SK-N-SH treated with all-trans-retinoic acid at 6 μM for 48 hours (cell line): ENCODE data around the gene MRGPRD.

Experiments
- ATAC-seq: fragments of 200-7000 bp; cut with Tn5 transposase; 3 replicates; pipeline ENCODE4 v1.9.1; 2020; ENCODE audit warnings: mild to moderate bottlenecking, moderate library complexity
- ARNTL ChIP-seq: fragments of 450-650 bp; formaldehyde crosslinking; IDR thresholded peaks from 2 replicates; pipeline ENCODE4 v1.5.0; 2020; ENCODE audit warnings: low read depth, mild to moderate bottlenecking, moderate library complexity, borderline replicate concordance
- BACH2 ChIP-seq: fragments of 250-450 bp; sonication (Bioruptor Pico); IDR thresholded peaks from 2 replicates; pipeline ENCODE4 v1.9.0; 2021; ENCODE audit warnings: mild to moderate bottlenecking, borderline replicate concordance
- CSDC2 ChIP-seq: fragments of 250-450 bp; sonication (Bioruptor Pico); IDR thresholded peaks from 2 replicates; pipeline ENCODE4 v1.5.0; 2020; ENCODE audit warnings: mild to moderate bottlenecking, moderate library complexity
- ESRRG ChIP-seq: fragments of 250-450 bp; sonication (Bioruptor Pico); IDR thresholded peaks from 2 replicates; pipeline ENCODE4 v1.6.1; 2021; ENCODE audit warnings: mild to moderate bottlenecking
- GLIS3 ChIP-seq: fragments of 250-450 bp; sonication (Bioruptor Pico); IDR thresholded peaks from 2 replicates; pipeline ENCODE4 v1.5.0; 2020; ENCODE audit warnings: mild to moderate bottlenecking, moderate library complexity
- ISL1 ChIP-seq: fragments of 250-450 bp; sonication (Bioruptor Pico); IDR thresholded peaks from 2 replicates; pipeline ENCODE4 v2.1.2; 2022; ENCODE audit warnings: mild to moderate bottlenecking, moderate library complexity
- OSR1 ChIP-seq: fragments of 250-450 bp; sonication (Bioruptor Pico); IDR thresholded peaks from 2 replicates; pipeline ENCODE4 v1.8.0; 2022; ENCODE audit warnings: moderate library complexity, mild to moderate bottlenecking, inconsistent platforms
- PPARA ChIP-seq: fragments of 250-450 bp; sonication (Bioruptor Pico); IDR thresholded peaks from 2 replicates; pipeline ENCODE4 v1.5.0; 2020; ENCODE audit warnings: mild to moderate bottlenecking, borderline replicate concordance
- SNAI2 ChIP-seq: fragments of 250-450 bp; sonication (Bioruptor Pico); IDR thresholded peaks from 2 replicates; pipeline ENCODE4 v1.5.0; 2020; ENCODE audit warnings: mild to moderate bottlenecking, moderate library complexity
- TCF4 ChIP-seq: fragments of 250-450 bp; sonication (Bioruptor Pico); IDR thresholded peaks from 2 replicates; pipeline ENCODE4 v1.8.0; 2021; ENCODE audit warnings: mild to moderate bottlenecking, moderate library complexity, borderline replicate concordance
- TOX ChIP-seq: fragments of 250-450 bp; sonication (Bioruptor Pico); IDR thresholded peaks from 2 replicates; pipeline ENCODE4 v1.8.0; 2021; ENCODE audit warnings: mild to moderate bottlenecking, moderate library complexity, borderline replicate concordance
- ZC3H10 ChIP-seq: fragments of 250-450 bp; sonication (Bioruptor Pico); IDR thresholded peaks from 2 replicates; pipeline ENCODE4 v1.5.1; 2021; ENCODE audit warnings: mild to moderate bottlenecking, moderate library complexity
- ZFP3 ChIP-seq: fragments of 250-450 bp; sonication (Bioruptor Pico); IDR thresholded peaks from 2 replicates; pipeline ENCODE4 v1.5.0; 2020; ENCODE audit warnings: mild to moderate bottlenecking, moderate library complexity
- ZFP30 ChIP-seq: fragments of 450-650 bp; formaldehyde crosslinking; IDR thresholded peaks from 2 replicates; pipeline ENCODE4 v1.5.0; 2022; ENCODE audit warnings: mild to moderate bottlenecking, moderate library complexity
- ZNF565 ChIP-seq: fragments of 450-650 bp; formaldehyde crosslinking; conservative IDR thresholded peaks from 2 replicates; pipeline ENCODE4 v1.5.0; 2020; ENCODE audit warnings: low read depth, mild to moderate bottlenecking, moderate library complexity
- ZNF70 ChIP-seq: fragments of 450-650 bp; formaldehyde crosslinking; IDR thresholded peaks from 2 replicates; pipeline ENCODE4 v1.5.0; 2020; ENCODE audit warnings: mild to moderate bottlenecking, moderate library complexity
- ZNF8 ChIP-seq: fragments of 450-650 bp; formaldehyde crosslinking; IDR thresholded peaks from 2 replicates; pipeline ENCODE4 v1.5.0; 2020; ENCODE audit warnings: mild to moderate bottlenecking, moderate library complexity
- TF ChIP-seq, protein P1 (sequence below): fragments of 250-450 bp; sonication (Bioruptor Pico); IDR thresholded peaks from 2 replicates; pipeline ENCODE4 v1.5.1; 2020; ENCODE audit warnings: low read depth, mild to moderate bottlenecking, moderate library complexity
- TF ChIP-seq, protein P2 (sequence below): fragments of 250-450 bp; sonication (Bioruptor Pico); IDR thresholded peaks from 2 replicates; pipeline ENCODE4 v1.5.1; 2021; ENCODE audit warnings: mild to moderate bottlenecking, moderate library complexity
- TF ChIP-seq, protein P3 (sequence below): fragments of 250-450 bp; sonication (Bioruptor Pico); IDR thresholded peaks from 2 replicates; pipeline ENCODE4 v1.5.0; 2020; ENCODE audit warnings: mild to moderate bottlenecking, moderate library complexity
- TF ChIP-seq, protein P4 (sequence below): fragments of 250-450 bp; sonication (Bioruptor Pico); IDR thresholded peaks from 2 replicates; pipeline ENCODE4 v1.8.0; 2020; ENCODE audit warnings: mild to moderate bottlenecking, moderate library complexity, borderline replicate concordance

The MRGPRD gene

DNA sequence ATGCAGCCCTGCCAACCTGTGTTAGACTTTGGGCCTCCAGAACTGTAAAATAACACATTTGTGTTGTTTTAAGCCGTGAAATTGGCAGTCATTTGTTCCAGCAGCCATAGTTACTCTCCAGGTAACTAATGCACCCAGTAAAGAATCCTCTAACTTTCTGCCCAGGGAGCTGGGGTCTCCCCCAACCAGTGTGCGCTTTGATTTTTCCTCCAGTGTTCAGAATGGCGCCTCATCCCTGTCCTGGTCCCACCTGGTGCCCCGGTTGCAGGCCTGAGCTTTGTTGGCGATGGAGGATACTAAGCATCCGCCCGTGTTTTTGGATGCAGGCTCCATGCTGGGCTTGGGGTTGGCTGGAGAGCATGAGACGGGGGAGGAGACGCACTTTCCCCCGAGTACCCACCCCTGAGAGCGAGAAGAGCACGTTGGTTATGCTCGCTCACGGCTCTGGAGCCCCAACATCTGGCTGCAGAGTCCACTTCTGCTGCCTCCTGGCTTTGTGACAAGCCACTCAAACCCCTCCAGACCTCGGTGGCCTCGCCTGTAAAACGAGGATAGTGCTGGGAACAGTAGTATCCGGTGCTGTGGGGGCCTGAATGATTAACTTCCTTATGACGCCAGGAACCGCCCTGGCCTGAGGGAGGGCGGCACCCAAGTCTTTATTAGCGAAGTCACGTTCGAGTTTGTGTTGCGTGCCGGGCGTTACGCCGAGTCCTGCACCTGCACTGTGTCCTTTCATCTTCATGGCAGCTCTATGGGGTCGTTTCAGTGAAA lies 25.8 kb downstream of the MRGPRD start (continued):
- TF ChIP-seq, protein P1, sequence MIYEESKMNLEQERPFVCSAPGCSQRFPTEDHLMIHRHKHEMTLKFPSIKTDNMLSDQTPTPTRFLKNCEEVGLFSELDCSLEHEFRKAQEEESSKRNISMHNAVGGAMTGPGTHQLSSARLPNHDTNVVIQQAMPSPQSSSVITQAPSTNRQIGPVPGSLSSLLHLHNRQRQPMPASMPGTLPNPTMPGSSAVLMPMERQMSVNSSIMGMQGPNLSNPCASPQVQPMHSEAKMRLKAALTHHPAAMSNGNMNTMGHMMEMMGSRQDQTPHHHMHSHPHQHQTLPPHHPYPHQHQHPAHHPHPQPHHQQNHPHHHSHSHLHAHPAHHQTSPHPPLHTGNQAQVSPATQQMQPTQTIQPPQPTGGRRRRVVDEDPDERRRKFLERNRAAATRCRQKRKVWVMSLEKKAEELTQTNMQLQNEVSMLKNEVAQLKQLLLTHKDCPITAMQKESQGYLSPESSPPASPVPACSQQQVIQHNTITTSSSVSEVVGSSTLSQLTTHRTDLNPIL = no peak
- TF ChIP-seq, protein P2, sequence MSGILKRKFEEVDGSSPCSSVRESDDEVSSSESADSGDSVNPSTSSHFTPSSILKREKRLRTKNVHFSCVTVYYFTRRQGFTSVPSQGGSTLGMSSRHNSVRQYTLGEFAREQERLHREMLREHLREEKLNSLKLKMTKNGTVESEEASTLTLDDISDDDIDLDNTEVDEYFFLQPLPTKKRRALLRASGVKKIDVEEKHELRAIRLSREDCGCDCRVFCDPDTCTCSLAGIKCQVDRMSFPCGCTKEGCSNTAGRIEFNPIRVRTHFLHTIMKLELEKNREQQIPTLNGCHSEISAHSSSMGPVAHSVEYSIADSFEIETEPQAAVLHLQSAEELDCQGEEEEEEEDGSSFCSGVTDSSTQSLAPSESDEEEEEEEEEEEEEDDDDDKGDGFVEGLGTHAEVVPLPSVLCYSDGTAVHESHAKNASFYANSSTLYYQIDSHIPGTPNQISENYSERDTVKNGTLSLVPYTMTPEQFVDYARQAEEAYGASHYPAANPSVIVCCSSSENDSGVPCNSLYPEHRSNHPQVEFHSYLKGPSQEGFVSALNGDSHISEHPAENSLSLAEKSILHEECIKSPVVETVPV (CRISPR knock-in tag) = no peak
- TF ChIP-seq PPARA (CRISPR knock-in tag) = no peak

DNA sequence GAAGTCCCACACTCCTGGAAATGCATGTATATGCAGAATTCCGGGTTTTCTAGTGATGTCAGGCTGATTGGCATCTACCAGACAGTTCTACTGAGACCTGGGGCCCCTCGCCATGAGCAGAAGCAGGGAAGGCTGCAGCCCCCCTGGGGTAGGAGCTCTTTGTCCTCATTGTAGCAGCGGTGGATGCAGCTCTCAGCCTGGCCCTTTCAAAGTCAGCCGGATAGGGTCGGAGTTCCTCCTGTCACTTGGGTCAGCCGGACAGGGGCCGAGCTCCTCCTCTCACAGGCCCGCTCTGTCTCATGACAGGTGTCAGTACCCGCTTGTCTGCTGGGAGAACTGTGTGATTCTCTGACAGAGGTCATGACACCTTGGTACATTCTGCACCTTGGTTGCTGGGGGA lies 30.0 kb downstream of the MRGPRD start:
- no peak for TF ChIP-seq ZNF70 (CRISPR knock-in tag)
- TF ChIP-seq, protein P2 (CRISPR knock-in tag) = no peak
- TF ChIP-seq PPARA (CRISPR knock-in tag) = no peak
- no peak for TF ChIP-seq ZNF565 (CRISPR knock-in tag)
- TF ChIP-seq ISL1 = no peak
- no peak for TF ChIP-seq GLIS3 (CRISPR knock-in tag)
- no peak for TF ChIP-seq ZFP30 (CRISPR knock-in tag)
- TF ChIP-seq, protein P1 = no peak
- no peak for TF ChIP-seq OSR1
- no peak for TF ChIP-seq ESRRG (CRISPR knock-in tag)
- TF ChIP-seq BACH2 (CRISPR knock-in tag) = no peak
- no peak for TF ChIP-seq ZFP3 (CRISPR knock-in tag)
- no peak for TF ChIP-seq TCF4 (CRISPR knock-in tag)
- TF ChIP-seq ZNF8 = no peak
- no peak for ATAC-seq

DNA sequence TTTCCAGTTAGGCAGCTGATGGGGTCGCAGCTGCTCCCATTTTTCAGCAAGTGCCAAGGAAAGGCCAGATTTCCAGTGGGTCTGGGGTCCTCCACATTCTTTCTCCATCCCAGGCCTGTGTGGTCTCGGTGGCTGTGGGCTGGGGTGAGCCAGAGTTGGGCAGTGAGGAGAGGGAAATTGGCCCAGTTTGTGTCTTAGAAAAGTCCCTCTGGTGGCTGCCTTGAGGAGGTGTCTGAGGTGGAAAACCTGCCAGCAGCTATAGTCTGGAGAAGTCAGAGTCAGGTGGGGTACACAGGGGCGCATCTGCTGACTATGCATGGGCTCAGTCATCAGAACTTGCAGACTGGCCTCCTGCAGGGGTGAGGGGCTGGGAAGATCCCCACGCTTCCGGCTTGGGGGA lies 30.5 kb downstream of the MRGPRD start:
- TF ChIP-seq PPARA (CRISPR knock-in tag) (no peak), ZFP30 (CRISPR knock-in tag) (no peak), TCF4 (CRISPR knock-in tag) (no peak), ISL1 (no peak), ESRRG (CRISPR knock-in tag) (no peak), CSDC2 (CRISPR knock-in tag) (no peak), ZFP3 (CRISPR knock-in tag) (no peak), TOX (CRISPR knock-in tag) (no peak), ZNF565 (CRISPR knock-in tag) (no peak), ZNF8 (no peak), ARNTL (CRISPR knock-in tag) (no peak), GLIS3 (CRISPR knock-in tag) (no peak), ZC3H10 (CRISPR knock-in tag) (no peak), SNAI2 (CRISPR knock-in tag) (no peak), BACH2 (CRISPR knock-in tag) (no peak), OSR1 (no peak)
- TF ChIP-seq, protein P3, sequence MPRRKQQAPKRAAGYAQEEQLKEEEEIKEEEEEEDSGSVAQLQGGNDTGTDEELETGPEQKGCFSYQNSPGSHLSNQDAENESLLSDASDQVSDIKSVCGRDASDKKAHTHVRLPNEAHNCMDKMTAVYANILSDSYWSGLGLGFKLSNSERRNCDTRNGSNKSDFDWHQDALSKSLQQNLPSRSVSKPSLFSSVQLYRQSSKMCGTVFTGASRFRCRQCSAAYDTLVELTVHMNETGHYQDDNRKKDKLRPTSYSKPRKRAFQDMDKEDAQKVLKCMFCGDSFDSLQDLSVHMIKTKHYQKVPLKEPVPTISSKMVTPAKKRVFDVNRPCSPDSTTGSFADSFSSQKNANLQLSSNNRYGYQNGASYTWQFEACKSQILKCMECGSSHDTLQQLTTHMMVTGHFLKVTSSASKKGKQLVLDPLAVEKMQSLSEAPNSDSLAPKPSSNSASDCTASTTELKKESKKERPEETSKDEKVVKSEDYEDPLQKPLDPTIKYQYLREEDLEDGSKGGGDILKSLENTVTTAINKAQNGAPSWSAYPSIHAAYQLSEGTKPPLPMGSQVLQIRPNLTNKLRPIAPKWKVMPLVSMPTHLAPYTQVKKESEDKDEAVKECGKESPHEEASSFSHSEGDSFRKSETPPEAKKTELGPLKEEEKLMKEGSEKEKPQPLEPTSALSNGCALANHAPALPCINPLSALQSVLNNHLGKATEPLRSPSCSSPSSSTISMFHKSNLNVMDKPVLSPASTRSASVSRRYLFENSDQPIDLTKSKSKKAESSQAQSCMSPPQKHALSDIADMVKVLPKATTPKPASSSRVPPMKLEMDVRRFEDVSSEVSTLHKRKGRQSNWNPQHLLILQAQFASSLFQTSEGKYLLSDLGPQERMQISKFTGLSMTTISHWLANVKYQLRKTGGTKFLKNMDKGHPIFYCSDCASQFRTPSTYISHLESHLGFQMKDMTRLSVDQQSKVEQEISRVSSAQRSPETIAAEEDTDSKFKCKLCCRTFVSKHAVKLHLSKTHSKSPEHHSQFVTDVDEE = no peak
- TF ChIP-seq, protein P1 = no peak
- TF ChIP-seq, protein P2 (CRISPR knock-in tag) = no peak
- TF ChIP-seq, protein P4, sequence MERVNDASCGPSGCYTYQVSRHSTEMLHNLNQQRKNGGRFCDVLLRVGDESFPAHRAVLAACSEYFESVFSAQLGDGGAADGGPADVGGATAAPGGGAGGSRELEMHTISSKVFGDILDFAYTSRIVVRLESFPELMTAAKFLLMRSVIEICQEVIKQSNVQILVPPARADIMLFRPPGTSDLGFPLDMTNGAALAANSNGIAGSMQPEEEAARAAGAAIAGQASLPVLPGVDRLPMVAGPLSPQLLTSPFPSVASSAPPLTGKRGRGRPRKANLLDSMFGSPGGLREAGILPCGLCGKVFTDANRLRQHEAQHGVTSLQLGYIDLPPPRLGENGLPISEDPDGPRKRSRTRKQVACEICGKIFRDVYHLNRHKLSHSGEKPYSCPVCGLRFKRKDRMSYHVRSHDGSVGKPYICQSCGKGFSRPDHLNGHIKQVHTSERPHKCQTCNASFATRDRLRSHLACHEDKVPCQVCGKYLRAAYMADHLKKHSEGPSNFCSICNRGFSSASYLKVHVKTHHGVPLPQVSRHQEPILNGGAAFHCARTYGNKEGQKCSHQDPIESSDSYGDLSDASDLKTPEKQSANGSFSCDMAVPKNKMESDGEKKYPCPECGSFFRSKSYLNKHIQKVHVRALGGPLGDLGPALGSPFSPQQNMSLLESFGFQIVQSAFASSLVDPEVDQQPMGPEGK (CRISPR knock-in tag) = no peak
- ATAC-seq = peak; percentile 70
